ENCODE measurements around the gene SUN3. TPM values are rescaled to one million over a fixed set of nuclear protein-coding genes. Genes with fewer than 3 reads are reported as not detected.

The SUN3 gene
- total RNA-seq, 1 donor from 2014 or later = not detected

- DNase-seq (ENCODE audit: extremely low spot score in 2 of 2) = no peak
- Histone ChIP-seq H3K9me3 (no peaks in the 10 kb centered on the region), H3K27me3 (no peaks in the 10 kb centered on the region), H3K36me3 (no peaks in the 10 kb centered on the region), H3K4me1 (no peaks in the 10 kb centered on the region), H3K27ac (no peak overlapping the region), H3K4me3 (no peak overlapping the region)
- TF ChIP-seq, protein P1, sequence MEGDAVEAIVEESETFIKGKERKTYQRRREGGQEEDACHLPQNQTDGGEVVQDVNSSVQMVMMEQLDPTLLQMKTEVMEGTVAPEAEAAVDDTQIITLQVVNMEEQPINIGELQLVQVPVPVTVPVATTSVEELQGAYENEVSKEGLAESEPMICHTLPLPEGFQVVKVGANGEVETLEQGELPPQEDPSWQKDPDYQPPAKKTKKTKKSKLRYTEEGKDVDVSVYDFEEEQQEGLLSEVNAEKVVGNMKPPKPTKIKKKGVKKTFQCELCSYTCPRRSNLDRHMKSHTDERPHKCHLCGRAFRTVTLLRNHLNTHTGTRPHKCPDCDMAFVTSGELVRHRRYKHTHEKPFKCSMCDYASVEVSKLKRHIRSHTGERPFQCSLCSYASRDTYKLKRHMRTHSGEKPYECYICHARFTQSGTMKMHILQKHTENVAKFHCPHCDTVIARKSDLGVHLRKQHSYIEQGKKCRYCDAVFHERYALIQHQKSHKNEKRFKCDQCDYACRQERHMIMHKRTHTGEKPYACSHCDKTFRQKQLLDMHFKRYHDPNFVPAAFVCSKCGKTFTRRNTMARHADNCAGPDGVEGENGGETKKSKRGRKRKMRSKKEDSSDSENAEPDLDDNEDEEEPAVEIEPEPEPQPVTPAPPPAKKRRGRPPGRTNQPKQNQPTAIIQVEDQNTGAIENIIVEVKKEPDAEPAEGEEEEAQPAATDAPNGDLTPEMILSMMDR (IDR thresholded peaks at IDR 0.05) = no peak
- no peak for TF ChIP-seq POLR2AphosphoS5 (IDR thresholded peaks at IDR 0.05; ENCODE audit: insufficient read depth in 1 of 2, low read depth in 1 of 2)
- TF ChIP-seq POLR2A (IDR thresholded peaks at IDR 0.05) = no peak
- intact Hi-C loops (cut with DNase I) = loop anchor here (10.0 kb wide), 1 partner anchor 63 kb away; no protein-coding TSS in a partner anchor
These were observed 13.3 kb upstream of the SUN3 start for GRCh38 chr7:48042216-48042615.

DNA sequence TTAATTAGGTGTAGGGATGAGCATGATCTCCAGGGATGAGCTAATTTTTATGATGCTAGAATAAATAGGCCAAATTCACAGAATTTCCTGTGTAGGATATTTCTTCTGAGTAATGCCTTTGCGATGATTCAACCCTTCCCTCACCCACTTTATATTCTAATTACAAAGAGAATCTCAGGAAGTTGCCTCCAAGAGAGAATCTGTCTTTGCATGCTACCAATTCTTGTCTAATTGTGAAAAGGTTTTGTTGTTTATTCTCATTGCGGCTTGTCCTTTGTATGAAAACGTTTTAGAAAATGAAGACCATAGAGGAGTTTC, 12.7 kb upstream of the SUN3 start:
- H3K27ac ChIP-seq = no peak overlapping the region
- no peaks in the 10 kb centered on the region for H3K4me1 ChIP-seq
- TF ChIP-seq, protein P1 (IDR thresholded peaks at IDR 0.05) = no peak
- TF ChIP-seq POLR2AphosphoS5 (IDR thresholded peaks at IDR 0.05; ENCODE audit: insufficient read depth in 1 of 2, low read depth in 1 of 2) (no peak), POLR2A (IDR thresholded peaks at IDR 0.05) (no peak)
- no peaks in the 10 kb centered on the region for H3K27me3 ChIP-seq
- no peak overlapping the region for H3K4me3 ChIP-seq
- H3K9me3 ChIP-seq = no peaks in the 10 kb centered on the region
- intact Hi-C loops (cut with DNase I) = loop anchor here (10.0 kb wide), 1 partner anchor 63 kb away; no protein-coding TSS in a partner anchor
- DNase-seq (ENCODE audit: extremely low spot score in 2 of 2) = no peak
- H3K36me3 ChIP-seq = no peaks in the 10 kb centered on the region

- no peak for DNase-seq (ENCODE audit: extremely low spot score in 2 of 2)
- Histone ChIP-seq H3K9me3 (no peaks in the 10 kb centered on the region), H3K27me3 (no peaks in the 10 kb centered on the region), H3K36me3 (no peaks in the 10 kb centered on the region), H3K4me1 (peaks cover 3% of the 10 kb centered on the region), H3K27ac (no peak overlapping the region), H3K4me3 (no peak overlapping the region)
- TF ChIP-seq POLR2AphosphoS5 (IDR thresholded peaks at IDR 0.05; ENCODE audit: insufficient read depth in 1 of 2, low read depth in 1 of 2) (no peak), POLR2A (IDR thresholded peaks at IDR 0.05) (no peak)
- TF ChIP-seq, protein P1 (IDR thresholded peaks at IDR 0.05) = no peak
- intact Hi-C loops (cut with DNase I) = loop anchor here (10.0 kb wide), 1 partner anchor 64 kb away; no protein-coding TSS in a partner anchor
These were observed 12.2 kb upstream of the SUN3 start for GRCh38 chr7:48040944-48041652.

- Histone ChIP-seq H3K4me3 (no peak overlapping the region), H3K9me3 (no peaks in the 10 kb centered on the region), H3K36me3 (no peaks in the 10 kb centered on the region), H3K27ac (no peak overlapping the region), H3K4me1 (peaks cover 15% of the 10 kb centered on the region), H3K27me3 (no peaks in the 10 kb centered on the region)
- intact Hi-C loops (cut with DNase I) = no loop called here
- no peak for DNase-seq (ENCODE audit: extremely low spot score in 2 of 2)
- TF ChIP-seq POLR2AphosphoS5 (IDR thresholded peaks at IDR 0.05; ENCODE audit: insufficient read depth in 1 of 2, low read depth in 1 of 2) = no peak
- TF ChIP-seq POLR2A (IDR thresholded peaks at IDR 0.05) = no peak
- TF ChIP-seq, protein P1 (IDR thresholded peaks at IDR 0.05) = no peak
These were observed 10.1 kb upstream of the SUN3 start for GRCh38 chr7:48038815-48039506.

Measured in vagina (tissue), 2 donors.